Neural cell (in vitro differentiated cells): ENCODE measurements around the gene RALGPS1.

ENCODE experiments used
- EP300 ChIP-seq: fragments of 450-650 bp; conservative IDR thresholded peaks from 2 replicates; pipeline ENCODE4 v1.6.1; 2014; ENCODE audit warnings: antibody characterized with exemption, mild to moderate bottlenecking, moderate library complexity; ENCODE audit not compliant: poor library complexity, severe bottlenecking
- EZH2 ChIP-seq: fragments of 200-600, 300-800 bp; shearing (Covaris generic), sonication (generic); IDR thresholded peaks from 2 replicates; pipeline ENCODE4 v1.6.1; 2014; ENCODE audit warnings: antibody characterized with exemption, low read length, borderline replicate concordance, mild to moderate bottlenecking; ENCODE audit not compliant: insufficient read depth, poor library complexity, severe bottlenecking
- MXI1 ChIP-seq: fragments of 450-650 bp; conservative IDR thresholded peaks from 2 replicates; pipeline ENCODE4 v1.6.1; 2014; ENCODE audit warnings: antibody characterized with exemption, mild to moderate bottlenecking; ENCODE audit not compliant: poor library complexity, severe bottlenecking
- POLR2AphosphoS5 ChIP-seq: IDR thresholded peaks from 2 replicates; pipeline ENCODE4 v1.6.1; 2012
- RAD21 ChIP-seq: fragments of 450-650 bp; conservative IDR thresholded peaks from 2 replicates; pipeline ENCODE4 v1.6.1; 2014; ENCODE audit warnings: antibody characterized with exemption, mild to moderate bottlenecking, moderate library complexity
- SMC3 ChIP-seq: fragments of 450-650 bp; conservative IDR thresholded peaks from 2 replicates; pipeline ENCODE4 v1.6.1; 2014; ENCODE audit warnings: antibody characterized with exemption, mild to moderate bottlenecking, moderate library complexity; ENCODE audit not compliant: poor library complexity
- TAF1 ChIP-seq: IDR thresholded peaks from 2 replicates; pipeline ENCODE4 v1.6.1; 2012; ENCODE audit warnings: low read depth
- TF ChIP-seq, protein P1 (sequence below): fragments of 450-650 bp; IDR thresholded peaks from 2 replicates; pipeline ENCODE4 v1.5.1; 2014; ENCODE audit warnings: antibody characterized with exemption, mild to moderate bottlenecking, moderate library complexity; ENCODE audit not compliant: poor library complexity, severe bottlenecking
- TF ChIP-seq, protein P2 (sequence below): IDR thresholded peaks from 2 replicates; pipeline ENCODE4 v1.6.1; 2012; ENCODE audit warnings: borderline replicate concordance

DNA sequence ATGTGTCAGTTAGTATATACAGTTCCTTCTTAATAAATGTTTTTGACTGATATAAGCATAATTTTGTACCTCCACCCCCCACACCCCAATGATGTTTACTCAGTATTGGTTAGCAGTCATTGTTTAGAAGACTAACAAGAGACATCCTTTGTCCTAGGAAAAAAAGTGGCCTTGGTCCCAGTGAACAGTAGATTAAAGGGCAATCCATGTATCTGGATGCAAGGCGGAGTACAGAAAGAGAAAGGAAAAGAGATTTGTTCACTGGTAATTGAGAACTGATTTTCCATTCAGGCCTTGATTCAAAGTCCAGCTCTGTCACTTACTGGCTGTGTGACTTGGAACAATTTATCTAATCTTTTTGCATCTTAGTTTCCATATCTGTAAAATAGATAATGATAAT, 4.6 kb downstream of the RALGPS1 start:
- TF ChIP-seq, protein P1, sequence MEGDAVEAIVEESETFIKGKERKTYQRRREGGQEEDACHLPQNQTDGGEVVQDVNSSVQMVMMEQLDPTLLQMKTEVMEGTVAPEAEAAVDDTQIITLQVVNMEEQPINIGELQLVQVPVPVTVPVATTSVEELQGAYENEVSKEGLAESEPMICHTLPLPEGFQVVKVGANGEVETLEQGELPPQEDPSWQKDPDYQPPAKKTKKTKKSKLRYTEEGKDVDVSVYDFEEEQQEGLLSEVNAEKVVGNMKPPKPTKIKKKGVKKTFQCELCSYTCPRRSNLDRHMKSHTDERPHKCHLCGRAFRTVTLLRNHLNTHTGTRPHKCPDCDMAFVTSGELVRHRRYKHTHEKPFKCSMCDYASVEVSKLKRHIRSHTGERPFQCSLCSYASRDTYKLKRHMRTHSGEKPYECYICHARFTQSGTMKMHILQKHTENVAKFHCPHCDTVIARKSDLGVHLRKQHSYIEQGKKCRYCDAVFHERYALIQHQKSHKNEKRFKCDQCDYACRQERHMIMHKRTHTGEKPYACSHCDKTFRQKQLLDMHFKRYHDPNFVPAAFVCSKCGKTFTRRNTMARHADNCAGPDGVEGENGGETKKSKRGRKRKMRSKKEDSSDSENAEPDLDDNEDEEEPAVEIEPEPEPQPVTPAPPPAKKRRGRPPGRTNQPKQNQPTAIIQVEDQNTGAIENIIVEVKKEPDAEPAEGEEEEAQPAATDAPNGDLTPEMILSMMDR: no peak
- TF ChIP-seq POLR2AphosphoS5: no peak
- TF ChIP-seq EZH2: no peak
- no peak for TF ChIP-seq TAF1
- no peak for TF ChIP-seq EP300
- no peak for TF ChIP-seq SMC3
- TF ChIP-seq, protein P2, sequence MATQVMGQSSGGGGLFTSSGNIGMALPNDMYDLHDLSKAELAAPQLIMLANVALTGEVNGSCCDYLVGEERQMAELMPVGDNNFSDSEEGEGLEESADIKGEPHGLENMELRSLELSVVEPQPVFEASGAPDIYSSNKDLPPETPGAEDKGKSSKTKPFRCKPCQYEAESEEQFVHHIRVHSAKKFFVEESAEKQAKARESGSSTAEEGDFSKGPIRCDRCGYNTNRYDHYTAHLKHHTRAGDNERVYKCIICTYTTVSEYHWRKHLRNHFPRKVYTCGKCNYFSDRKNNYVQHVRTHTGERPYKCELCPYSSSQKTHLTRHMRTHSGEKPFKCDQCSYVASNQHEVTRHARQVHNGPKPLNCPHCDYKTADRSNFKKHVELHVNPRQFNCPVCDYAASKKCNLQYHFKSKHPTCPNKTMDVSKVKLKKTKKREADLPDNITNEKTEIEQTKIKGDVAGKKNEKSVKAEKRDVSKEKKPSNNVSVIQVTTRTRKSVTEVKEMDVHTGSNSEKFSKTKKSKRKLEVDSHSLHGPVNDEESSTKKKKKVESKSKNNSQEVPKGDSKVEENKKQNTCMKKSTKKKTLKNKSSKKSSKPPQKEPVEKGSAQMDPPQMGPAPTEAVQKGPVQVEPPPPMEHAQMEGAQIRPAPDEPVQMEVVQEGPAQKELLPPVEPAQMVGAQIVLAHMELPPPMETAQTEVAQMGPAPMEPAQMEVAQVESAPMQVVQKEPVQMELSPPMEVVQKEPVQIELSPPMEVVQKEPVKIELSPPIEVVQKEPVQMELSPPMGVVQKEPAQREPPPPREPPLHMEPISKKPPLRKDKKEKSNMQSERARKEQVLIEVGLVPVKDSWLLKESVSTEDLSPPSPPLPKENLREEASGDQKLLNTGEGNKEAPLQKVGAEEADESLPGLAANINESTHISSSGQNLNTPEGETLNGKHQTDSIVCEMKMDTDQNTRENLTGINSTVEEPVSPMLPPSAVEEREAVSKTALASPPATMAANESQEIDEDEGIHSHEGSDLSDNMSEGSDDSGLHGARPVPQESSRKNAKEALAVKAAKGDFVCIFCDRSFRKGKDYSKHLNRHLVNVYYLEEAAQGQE: no peak
- no peak for TF ChIP-seq MXI1
- no peak for TF ChIP-seq RAD21
